HG03521 (cell line): Measurements from ENCODE around the gene SPRR3.
"Not testable (repeated sequence)": the region's sequence is repeated elsewhere in the genome, so short reads cannot be mapped to it uniquely, and the experiment has no call there.

Source experiments
- ATAC-seq: cut with Tn5 transposase; IDR thresholded peaks from one replicate; pipeline ENCODE4 v1.9.1; 2021; ENCODE audit warnings: mild to moderate bottlenecking, moderate library complexity; ENCODE audit not compliant: unreplicated experiment

The SPRR3 gene

DNA sequence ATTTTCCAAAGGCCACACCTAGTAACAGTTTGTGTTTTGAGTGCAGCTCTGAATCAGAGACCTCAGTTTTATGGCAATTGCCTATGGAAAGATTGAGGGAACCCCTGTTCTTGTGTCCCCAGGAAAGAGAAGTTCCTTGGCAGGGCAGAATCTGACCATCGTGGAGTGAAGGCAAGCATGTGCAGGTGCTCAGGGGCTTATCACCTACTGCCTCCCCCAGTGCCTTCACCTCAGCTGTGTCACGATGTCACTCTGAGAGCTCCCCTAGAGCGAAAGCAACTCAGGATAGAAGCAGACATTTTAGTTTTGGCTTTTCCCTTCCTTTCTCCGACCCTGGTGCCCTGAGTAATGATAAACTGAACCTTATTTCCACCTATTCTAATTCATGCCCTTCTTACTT, 19.5 kb upstream of the SPRR3 start:
- ATAC-seq = no peak

DNA sequence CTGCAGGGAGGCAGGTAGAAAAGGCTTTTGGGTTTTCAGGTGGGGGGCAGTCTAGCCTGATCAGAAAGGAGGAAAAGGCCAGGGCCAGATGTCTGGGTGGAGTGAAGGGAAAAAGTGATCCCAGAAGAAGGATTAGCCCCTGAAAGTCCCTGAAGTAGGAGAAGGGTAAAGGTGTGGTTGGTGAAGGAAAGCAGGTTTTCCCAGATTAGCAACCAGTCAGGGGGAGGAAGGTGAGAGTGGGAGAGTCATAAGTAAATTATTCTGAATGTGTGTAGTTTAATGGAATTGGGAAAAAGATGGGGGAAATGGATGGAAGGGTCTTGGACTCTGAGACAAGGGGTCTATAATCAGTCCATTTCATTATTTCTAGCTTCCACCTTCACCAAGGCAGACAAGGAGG, 18.3 kb upstream of the SPRR3 start:
- no peak for ATAC-seq

DNA sequence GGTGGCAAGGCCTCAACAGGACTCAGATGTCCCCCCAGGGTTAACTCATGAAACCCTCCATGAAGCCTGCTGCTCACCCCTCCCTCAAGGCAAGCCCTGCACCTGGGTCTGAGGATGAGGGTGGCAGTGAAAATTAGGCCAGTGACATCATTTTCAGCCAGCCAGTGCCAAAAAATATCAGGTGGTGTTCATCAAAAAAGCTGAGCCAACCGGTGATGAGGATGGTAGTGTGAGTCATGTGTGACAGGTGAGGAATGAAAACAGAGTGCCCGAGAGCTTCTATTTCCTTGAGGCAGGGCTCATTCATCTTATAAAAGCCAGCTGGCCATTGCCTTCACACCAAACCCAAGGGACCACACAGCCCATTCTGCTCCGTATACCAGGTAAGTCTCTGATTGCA, 17.8 kb upstream of the SPRR3 start, which contains the start of gene SPRR1A:
TSS of gene SPRR1A (plus strand) at position 339 of the 400 bp plus-strand sequence. CDS start 1,150 bp downstream, outside the sequence.
- no peak for ATAC-seq

DNA sequence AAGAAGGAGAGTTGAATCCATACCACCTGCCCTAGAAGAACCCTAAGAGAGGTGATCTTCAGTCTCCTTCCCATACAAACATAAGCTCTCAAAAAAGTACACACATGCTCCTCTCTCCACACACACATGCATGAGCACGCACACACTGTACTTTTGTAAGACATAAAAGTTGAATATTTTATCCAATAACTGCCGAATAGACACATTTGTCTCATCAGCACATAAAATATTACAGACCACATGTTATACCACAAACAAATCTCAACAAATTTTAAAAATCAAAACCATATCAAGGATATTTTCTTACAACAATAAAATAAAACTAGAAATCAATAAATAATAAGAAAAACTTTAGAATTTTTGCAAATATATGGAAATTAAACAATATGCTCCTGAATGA, 15.0 kb upstream of the SPRR3 start:
- ATAC-seq = no peak

DNA sequence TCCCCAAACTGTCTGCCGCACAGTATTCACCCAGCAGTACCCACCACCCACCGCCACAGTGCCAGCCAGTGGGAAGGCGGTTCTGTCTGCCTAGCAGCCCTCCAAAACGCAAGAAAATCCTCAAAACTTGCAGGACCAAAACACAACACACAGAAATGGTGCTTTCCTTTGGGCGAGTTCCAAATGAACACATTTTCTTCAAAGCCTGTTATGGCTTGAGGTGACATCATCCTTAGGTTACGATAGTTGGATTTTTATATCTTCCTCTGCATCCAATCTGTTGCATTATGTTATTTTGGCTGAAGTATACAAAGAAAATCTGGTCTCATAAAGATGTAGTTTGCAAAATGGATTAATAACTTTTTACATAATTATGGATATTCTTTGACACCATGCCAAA, 8.4 kb upstream of the SPRR3 start:
- no peak for ATAC-seq

DNA sequence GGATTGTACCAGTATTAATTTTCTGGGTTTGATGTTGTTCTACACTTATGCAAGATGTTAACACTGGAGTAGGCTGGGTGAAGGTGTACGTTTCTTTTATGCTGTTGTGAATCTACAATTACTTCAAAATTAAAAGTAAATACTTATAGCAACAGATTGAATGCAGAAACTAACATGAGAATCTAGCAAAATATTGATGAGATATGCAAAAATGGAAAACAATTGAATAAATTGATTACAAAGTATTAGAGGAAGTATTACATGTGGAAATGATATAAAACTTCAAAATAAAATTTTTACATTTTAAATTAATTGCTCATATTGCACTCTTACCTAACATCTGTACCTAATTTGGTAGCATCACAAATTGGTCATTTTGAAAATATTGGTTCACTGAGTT, 5.7 kb upstream of the SPRR3 start:
- ATAC-seq = no peak

DNA sequence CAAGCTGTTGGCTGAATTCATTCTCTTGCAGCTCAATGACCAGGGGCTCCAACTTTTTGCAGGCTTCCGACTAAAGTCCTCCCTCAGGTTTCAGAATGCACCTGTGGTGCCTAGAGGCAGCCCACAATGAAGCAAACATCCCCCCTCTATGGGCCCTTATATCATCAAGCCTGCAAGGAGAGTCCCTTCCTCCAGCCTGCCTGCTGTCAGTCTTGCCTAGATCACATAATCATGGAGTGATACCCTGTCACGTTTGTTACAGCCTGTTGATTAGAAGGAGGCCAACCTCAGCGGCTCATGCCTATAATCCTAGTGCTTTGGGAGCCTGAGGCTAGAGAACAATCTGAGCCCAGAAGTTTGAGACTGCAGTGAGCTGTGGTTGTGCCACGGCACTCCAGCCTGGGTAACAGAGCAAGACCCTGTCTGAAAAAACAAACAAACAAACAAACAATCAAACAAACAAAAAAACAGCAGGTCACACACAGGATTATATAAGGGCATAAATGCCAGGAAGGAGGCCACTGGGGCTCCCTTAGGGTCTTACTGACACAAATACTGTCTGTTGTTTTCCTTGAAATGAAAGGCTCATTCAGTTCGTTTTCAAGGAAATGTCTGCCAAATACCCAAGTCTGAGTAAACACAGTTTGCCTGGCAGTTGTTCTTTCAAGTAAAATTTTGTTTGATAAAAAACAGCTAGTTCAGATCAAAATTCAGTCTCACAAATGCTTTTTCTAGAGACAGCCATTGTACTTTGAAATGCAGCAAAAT, 4.7 kb upstream of the SPRR3 start:
- no peak for ATAC-seq

DNA sequence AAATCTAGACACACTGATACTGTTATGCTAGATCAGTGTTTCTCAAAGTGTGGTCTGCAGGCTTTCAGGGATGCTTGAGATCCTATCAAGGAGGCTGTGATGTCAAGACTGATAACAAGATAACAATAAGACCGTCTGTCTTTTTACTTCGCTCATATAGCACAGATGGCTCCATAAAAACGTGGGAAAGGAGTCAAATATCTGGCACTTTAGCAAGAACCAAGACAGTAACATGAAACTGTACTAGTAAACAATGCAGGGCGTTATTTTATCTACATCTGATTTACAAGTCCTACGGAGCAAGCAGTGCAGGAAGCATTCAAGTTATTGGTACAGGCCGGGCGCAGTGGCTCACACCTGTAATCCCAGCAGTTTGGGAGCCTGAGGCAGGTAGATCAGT, 3.6 kb upstream of the SPRR3 start:
- no peak for ATAC-seq

DNA sequence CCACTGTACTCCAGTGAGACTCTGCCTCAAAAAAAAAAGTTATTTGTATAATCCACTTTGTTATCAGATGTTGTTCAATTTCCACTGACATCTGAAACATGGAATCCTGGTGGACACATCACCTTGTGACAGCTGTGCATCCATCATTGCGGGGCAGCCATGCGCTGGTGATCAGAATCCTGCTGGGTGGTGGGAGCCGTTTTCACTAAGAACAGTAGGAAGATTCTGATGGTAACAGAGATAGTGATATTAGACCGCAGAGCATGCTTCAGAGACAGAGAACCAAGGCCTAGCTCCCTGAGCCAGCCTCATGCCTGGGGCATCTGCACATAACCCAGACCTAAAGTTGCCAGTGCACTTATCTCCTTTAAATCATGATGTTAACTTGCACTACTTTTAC, 3.1 kb upstream of the SPRR3 start:
- no peak for ATAC-seq

DNA sequence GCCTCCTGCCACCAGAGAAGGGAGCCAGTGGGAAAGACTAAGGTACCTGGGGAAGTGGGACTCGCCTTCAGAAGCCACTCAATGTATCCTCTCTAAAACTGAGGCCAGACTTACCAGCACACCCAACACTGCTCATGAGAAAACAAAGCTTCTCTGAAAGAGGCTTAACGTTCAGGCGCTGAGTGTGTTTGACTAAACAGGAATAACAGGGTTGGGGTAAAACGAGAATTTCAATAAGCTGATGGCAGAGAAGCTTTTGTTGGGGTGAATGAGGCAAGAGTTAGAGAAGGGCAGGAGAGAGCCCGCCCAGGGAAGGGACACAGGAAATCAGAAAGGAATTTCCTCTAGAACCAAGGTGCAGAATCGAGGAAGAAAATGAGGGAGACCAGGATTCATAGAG, 1.7 kb upstream of the SPRR3 start:
- no peak for ATAC-seq

DNA sequence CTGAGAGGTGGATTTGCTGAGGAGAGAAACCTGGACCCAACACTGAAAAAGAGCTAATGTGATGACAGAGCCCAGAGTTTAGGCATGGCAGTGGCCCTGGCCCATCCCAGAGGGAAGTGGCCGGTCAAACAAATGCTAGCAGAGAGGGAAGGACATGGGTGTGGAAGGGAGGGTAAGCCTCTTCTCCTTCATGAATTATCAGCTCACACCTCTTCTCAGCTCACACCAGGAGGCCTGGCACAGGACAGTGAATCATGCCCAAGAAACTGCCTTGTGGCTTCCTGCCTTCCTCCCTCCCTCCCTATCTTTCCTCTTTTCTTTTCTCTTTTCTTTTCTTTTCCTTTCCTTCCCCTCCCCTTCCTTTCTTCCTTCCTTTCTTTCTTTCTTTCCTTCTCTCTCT, 1.3 kb upstream of the SPRR3 start:
- no peak for ATAC-seq

DNA sequence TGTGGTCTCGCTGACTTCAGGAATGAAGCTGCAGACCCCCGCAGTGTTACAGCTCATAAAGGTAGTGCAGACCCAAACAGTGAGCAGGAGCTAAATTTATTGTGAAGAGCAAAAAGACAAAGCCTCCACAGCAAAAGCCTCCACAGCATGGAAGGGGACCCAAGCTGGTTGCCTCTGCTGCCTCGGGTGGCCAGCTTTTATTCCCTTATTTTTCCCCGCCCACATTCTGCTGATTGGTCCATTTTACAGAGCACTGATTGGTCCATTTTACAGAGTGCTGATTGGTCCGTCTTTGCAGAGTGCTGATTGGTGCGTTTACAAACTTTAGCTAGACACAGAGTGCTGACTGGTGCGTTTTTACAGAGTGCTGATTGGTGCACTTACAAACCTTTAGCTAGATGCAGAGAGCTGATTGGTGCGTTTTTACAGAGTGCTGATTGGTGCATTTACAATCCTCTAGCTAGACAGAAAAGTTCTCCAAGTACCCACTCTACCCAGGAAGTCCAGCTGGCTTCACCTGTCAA, 9.7 kb downstream of the SPRR3 start:
- not testable (repeated sequence) for ATAC-seq

DNA sequence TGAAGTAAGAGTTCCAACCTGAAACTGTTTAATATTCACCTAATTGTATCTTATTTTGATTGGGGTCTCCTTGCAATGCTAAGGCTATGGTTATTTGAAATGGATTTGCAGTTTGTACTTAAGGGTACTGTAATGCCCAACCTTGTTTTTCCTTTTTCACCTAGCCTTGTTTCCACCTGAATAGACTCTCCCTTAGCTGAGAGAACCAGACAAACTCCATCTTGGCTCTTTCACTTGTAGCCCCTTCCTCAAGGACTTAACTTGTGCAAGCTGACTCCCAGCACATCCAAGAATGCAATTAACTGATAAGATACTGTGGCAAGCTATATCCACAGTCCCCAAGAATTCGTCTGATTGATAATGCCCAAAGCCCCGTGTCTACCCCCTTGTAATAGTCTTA, 20.3 kb downstream of the SPRR3 start:
- not testable (repeated sequence) for ATAC-seq

DNA sequence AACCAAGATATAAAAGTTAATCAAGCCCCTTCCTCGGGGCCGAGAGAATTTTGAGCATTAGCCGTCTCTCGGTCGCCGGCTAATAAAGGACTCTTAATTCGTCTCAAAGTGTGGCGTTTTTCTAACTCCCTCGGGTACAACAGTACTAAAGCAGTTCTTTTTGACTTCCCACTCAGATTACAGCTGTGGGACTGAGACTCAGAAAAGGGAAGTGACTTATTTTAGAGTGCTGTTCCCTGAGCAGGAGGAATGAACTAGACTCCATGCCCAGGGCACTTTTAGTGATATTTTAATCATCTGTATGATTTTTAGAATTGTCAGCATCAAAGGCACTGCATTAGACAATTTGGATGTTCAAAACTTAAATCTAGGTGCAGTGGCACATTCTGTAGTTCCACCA, 20.8 kb downstream of the SPRR3 start:
- ATAC-seq = not testable (repeated sequence)

DNA sequence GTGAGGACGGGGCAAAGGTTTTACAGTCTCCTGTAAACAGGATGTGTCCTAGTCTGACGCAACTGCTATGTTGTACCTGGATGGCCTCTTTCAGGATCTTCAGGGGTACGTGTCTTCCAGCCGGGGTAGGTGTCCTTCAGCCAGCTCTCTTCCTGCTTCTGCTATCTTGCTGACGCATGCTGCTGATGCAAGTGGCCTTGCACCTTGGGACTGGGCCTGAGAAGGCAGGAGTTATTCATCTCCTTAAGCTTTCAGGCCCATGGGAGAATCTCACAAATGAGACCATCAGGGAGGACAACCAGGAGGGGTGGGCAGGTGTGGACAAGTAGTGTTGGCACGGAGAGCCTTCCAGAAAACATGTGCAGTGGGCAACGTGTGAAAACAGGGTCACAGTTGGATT, 21.6 kb downstream of the SPRR3 start:
- ATAC-seq = no peak

DNA sequence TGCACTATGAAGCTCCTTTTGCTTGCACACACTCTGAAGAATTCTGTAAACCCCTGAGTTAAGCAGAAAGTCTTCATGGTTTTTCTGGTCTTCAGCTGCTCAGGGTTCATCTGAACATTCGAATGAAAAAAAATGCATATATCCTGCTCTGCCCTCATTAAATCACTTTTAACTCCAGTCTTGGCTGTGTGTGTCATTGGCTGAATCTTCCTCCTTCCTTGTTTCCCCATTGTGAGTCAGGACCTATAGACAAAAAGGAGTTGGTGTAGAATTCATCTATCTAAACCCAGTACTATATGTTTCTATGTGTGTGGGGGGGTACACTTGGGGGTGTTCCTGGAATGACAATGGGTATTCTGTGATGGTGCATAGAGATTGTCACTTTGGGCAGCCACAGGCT, 22.9 kb downstream of the SPRR3 start:
- ATAC-seq = no peak

DNA sequence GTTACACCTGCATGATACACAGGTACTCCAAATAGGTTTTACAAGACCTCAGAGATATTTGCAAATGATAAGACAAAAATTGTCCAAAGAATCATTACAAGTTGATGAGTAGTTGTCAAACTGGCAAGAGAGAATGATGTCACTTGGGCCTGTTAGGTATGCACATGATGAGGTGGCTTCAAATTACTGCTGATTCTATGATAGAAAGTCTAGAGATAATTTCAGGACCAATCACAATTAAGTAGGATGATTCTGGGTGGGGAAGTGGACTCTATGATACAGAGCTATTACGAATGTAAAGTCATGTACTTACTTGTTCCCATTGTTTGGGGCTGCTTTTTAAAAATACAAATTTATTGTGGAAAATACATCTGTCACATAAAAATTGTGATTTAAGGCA, 24.2 kb downstream of the SPRR3 start:
- no peak for ATAC-seq

DNA sequence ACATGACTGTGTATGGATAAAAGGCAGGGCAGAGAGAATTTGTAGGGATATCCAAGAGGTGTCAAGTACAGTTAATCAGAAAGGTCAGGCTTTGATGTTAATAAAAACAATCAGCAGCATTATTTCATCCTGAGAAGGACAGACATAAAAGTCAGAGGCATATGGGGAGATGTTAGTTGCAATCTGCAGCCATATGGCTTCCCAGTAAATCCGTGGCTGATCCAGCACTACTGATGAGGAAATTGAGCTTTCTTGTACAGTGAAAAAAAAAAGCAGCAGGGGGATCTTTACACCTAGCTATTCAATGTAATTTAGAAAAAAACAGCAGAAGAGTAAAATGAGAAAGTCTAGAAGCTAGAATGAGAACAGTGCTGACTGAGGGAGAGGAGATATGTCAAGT, 27.2 kb downstream of the SPRR3 start:
- ATAC-seq = no peak

DNA sequence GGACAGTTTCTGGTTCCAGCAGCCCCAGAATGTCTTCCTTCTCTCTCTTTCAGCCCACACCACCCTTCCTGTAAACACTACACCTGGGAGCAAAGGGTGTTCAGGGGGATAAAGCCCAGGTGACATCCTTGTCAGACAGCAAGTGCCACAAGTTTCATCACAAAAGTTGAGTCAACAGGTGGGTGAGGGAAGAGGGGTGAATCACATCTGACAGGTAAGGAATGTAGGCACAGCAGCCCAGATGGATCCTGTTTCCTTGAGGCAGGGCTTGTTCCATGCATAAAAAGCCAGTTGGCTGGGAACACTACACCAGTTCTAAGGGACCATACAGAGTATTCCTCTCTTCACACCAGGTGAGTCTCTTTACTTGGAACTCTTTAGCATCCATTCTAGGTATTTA, 29.3 kb downstream of the SPRR3 start, which contains the start of gene SPRR1B:
TSS of gene SPRR1B (plus strand) at position 309 of the 400 bp plus-strand sequence. CDS start 1,143 bp downstream, outside the sequence.
- no peak for ATAC-seq

DNA sequence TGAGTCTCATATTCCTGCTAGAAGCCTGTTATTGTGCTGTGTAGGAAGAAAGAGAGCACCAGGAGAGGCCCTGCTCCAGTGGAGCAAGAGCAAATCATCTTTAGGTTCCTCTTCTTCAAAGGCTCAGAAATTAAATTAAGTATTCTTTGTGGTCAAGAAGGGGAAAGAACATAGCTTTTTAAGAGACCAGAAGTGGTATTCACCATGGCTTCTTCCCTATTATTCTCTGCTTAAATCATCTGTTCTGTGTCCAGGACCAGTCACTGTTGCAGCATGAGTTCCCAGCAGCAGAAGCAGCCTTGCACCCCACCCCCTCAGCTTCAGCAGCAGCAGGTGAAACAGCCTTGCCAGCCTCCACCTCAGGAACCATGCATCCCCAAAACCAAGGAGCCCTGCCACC, 30.5 kb downstream of the SPRR3 start:
- ATAC-seq = no peak

DNA sequence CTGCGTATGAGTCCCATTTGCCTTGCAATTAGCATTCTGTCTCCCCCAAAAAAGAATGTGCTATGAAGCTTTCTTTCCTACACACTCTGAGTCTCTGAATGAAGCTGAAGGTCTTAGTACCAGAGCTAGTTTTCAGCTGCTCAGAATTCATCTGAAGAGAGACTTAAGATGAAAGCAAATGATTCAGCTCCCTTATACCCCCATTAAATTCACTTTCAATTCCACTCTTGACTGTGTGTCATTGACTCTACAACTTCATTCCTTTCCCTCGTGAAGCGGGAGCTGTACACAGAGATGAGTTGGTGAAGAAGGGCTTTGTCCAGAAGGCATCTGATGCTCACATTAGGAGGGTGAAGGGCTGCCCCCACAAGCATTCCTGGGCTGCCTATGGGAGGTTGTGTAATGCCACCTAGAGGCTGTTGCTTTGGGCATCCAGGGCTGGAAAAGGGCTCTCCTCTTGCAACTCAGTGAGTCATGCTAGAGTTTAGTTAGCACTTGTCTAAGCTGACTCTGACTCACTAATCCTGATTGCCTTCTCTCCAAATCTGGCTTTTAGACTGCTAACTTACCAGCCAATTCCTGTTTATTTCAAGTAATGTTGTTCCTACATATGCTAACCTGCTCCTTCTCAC, 31.2 kb downstream of the SPRR3 start:
- ATAC-seq = no peak

DNA sequence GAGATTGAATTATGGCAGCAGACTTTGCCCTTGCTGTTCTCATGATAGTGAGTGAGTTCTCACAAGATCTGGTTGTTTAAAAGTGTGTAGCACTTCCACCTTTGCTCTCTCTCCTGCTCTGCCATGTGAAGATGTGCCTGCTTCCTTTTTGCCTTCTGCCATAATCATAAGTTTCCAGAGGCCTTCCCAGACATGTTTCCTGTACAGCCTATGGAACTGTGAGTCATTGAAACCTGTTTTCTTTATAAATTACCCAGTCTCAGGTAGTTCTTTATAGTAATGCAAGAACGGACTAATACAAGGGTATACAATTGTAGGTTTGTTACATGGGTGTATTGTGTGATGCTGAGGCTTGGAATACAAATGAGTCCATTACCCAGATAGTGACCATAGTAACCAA, 33.7 kb downstream of the SPRR3 start:
- no peak for ATAC-seq
